22Rv1 (cell line): ENCODE results near the gene OLAH.

Experiments used
- H3K27ac ChIP-seq: fragments of 450-650 bp; 2 replicates; pipeline ENCODE4 v1.5.1; 2017
- ZFX ChIP-seq: fragments of 450-650 bp; IDR thresholded peaks from 2 replicates; pipeline ENCODE4 v1.6.1; 2017; ENCODE audit warnings: antibody characterized with exemption, borderline replicate concordance
- TF ChIP-seq, protein P1 (sequence below): fragments of 450-650 bp; IDR thresholded peaks from 2 replicates; pipeline ENCODE4 v1.5.1; 2017; ENCODE audit warnings: mild to moderate bottlenecking

OLAH gene

DNA sequence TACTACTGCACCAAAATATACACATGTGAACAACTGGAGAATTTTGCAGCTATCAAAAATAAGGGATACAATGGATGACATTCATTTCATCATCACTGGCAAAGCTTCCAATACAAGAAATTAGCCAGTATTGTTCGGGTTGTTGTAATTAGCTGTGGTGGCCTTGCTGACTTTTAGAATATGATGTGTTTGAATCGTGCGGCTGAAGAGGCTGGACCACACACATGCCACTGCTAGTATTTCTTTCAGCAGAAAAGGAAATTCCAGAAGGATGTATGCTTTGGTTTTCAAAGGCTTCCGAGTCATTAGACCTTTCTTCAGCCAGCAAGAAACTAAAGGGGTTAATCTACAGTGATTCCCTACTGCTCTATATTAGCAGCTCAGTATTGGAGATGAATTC, 70.0 kb downstream of the OLAH start:
- H3K27ac ChIP-seq, result no peak overlapping the region
- TF ChIP-seq, protein P1, sequence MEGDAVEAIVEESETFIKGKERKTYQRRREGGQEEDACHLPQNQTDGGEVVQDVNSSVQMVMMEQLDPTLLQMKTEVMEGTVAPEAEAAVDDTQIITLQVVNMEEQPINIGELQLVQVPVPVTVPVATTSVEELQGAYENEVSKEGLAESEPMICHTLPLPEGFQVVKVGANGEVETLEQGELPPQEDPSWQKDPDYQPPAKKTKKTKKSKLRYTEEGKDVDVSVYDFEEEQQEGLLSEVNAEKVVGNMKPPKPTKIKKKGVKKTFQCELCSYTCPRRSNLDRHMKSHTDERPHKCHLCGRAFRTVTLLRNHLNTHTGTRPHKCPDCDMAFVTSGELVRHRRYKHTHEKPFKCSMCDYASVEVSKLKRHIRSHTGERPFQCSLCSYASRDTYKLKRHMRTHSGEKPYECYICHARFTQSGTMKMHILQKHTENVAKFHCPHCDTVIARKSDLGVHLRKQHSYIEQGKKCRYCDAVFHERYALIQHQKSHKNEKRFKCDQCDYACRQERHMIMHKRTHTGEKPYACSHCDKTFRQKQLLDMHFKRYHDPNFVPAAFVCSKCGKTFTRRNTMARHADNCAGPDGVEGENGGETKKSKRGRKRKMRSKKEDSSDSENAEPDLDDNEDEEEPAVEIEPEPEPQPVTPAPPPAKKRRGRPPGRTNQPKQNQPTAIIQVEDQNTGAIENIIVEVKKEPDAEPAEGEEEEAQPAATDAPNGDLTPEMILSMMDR, result no peak
- no peak for TF ChIP-seq ZFX

DNA sequence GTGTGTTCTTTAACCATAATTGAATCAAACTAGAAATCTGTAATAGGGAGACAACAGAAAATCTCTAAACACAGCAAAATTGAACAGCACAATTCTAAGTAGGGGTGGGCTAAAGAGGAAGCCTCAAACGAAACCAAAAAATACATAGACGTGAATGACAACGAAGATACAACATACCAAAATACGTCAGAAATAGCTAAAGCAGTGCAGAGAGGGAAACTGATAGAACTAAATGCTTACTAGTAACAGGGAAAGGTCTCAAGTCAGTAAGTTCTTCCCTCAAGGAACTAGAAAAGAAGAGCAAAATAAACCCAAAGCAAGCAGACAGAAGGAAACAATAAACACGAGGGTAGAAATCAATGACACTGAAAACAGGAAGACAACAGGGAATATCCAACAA, 72.5 kb downstream of the OLAH start:
- no peak overlapping the region for H3K27ac ChIP-seq
- TF ChIP-seq ZFX, result no peak
- TF ChIP-seq, protein P1, result no peak

DNA sequence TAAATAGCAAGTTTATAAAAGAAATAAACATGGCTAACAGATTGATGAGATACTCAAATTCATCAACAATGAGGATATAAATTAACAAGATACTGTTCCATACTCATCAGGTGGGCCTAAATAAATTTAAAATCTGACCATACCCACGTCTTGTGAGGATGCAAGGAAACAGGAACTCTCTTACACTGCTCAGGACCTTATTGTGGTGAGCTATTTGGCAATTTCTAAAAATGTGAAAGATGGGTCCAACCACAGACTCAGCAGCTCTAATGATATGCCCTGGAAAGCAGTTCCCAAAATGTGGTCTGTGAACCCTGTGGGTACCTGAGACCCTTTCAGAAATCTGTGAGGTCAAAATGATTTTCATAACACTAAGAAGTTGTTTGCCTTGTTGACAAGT, 74.9 kb downstream of the OLAH start:
- TF ChIP-seq, protein P1, result no peak
- TF ChIP-seq ZFX, result no peak
- no peak overlapping the region for H3K27ac ChIP-seq

DNA sequence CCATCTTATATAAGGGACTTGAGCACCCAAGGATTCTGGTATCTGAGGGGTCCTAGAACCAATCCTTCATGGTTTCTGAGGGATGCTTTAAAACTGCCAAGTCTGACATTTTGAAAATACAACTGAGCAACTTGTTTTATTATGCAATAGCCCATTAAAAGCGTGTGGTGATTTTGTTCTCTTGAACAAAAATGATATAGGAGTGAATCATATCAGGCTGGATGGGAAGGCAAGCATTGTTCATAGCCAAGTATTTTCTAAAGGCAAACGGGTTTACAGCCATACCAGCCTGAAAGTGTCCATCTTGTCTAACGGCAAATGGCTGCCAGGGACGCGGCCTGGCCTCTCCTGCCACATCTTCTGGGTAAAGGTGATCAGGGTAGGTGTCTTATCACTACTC, 76.8 kb downstream of the OLAH start:
- no peak overlapping the region for H3K27ac ChIP-seq
- TF ChIP-seq ZFX, result no peak
- TF ChIP-seq, protein P1, result no peak

DNA sequence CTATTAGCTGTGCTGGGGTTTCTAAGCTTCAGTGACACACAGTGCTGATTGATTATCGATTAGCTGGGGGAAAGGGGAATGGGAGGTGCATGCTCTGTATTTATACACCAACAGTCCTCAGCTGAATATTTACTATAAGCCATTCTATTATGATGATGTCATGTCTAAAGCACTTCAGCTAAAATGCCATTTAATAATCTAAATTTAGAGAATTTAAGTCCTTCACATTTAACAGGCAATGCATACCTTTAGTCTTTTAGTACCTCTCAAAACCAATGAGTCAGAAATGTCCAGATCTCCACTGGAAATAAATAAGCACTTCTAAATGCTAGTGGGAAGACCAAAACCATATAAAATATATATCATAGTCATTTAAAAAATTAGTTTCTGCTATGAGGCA, 78.0 kb downstream of the OLAH start:
- no peak overlapping the region for H3K27ac ChIP-seq
- TF ChIP-seq ZFX, result no peak
- TF ChIP-seq, protein P1, result no peak

DNA sequence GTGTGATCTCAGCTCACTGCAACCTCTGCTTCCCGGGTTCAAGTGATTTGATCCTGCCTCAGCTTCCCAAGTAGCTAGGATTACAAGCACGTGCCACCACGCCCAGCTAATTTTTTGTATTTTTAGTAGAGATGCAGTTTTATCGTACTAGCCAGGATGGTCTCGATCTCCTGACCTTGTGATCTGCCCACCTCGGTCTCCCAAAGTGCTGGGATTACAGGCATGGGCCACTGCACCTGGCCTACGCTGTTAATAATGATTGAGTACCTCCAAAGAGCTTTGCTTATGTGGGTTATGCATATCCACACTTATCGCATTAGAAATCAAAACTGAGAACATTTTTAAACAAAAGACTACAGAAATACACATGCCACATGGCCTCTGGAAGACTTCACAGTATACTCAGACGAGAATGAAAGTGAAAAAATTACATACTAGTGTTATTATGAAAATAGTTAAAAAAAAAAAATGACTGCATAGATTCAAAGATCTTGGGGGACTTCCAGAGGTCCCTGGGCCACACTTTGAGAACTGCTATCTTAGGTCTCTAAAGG, 78.8 kb downstream of the OLAH start:
- TF ChIP-seq ZFX, result no peak
- TF ChIP-seq, protein P1, result no peak
- H3K27ac ChIP-seq, result no peak overlapping the region
